ELF-1 (cell line): ENCODE measurements around the gene GNB1.
"Not testable (repeated sequence)": the region's sequence is repeated elsewhere in the genome, so short reads cannot be mapped to it uniquely, and the experiment has no call there.

Source experiments
- DNase-seq: peaks from one replicate; pipeline ENCODE4 v3.0.0-alpha.2; 2016; ENCODE audit warnings: low read depth, low spot score

Gene GNB1

DNA sequence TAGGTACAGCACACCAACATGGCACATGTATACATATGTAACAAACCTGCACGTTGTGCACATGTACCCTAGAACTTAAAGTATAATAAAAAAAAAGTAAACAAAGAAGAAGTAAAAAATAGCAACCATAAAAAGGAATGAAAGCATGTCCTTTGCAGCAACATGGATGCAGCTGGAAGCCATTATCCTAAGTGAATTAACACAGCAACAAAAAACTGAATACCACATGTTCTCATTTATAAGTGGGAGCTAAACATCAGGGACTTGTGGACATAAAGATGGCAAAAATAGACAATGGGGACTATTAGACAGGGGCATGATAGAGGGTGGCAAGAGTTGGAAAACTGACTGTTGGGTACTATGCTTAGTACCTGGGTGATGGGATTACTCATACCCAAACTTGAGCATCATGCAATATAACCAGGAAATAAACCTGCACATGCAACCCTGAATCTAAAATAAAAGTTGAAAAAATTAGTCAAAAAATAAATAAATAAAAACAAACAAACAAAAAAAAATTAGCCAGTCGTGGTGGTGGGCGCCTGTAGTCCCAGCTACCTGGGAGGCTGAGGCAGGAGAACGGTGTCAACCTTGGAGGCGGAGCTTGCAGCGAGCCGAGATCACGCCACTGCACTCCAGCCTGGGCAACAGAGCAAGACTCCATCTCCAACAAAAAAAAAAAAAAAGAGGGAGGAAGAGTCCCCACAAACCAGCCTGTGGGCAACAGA lies 30.8 kb downstream of the GNB1 start:
- DNase-seq = not testable (repeated sequence)

DNA sequence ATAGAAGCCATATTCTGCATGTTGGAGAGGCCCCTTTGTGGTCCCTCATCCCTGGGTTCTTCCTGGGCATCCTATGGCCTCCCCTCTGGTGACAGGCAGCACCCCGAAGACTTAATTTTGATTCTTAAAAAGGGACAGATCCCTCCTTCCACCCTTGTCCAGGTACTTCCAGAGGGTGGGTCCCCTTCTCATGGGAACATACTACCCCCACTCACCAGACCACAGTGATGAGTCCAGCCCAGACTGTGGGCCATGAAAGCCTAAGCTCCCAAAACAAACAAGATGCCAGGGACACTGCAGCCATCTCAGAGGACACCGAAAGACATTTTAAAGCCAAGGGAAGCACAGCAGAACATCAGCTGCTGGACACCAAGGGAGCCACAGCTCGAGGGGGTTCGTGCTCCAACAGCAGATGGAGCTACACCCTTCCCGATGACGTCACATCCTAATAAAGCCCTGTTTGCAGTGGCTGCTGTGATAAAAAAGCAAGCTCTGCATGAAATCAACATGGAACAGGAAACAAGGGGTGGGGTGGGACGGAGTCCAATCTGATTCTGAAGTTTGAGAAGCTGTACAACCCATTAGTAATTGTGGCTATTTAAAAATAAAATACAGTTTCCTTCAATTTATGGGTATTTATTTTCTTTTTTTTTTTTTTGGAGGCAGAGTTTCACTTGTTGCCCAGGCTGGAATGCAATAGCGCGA lies 32.4 kb downstream of the GNB1 start:
- peak; percentile 80 for DNase-seq

DNA sequence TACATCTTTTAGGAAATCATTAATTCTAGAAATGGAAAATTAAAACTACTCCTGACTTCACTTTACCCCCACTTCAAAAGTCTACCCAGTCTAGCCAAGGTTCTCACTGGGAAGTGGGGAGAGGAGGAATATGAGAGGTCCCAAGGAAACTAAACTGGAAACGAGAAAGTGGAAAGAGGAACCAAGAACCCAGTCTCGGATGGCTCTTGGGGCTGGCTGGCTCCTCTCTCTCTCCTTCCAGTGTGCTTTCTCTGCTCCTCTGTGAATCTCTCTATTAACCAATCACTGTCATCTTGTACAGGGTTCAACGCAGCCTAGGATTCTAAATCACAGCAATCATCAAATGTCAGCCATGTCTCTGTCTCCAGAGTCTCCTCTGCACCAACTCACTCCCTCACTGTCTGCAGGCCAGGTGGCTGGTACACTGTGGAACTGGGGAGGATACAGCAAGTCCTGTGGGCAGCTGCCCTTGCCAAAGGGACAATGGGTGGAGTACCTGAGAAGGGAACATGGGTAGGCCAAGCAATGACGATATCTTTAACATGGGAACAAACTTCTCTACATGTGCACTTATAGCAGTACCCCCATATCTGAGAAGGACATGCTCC lies 33.7 kb downstream of the GNB1 start:
- no peak for DNase-seq

- DNase-seq = not testable (repeated sequence)
Measured at GRCh38 chr1:1856161-1856560, 34.7 kb downstream of the GNB1 start.

GRCh38 chr1:1853593-1854257 lies 37.2 kb downstream of the GNB1 start:
- no peak for DNase-seq

DNA sequence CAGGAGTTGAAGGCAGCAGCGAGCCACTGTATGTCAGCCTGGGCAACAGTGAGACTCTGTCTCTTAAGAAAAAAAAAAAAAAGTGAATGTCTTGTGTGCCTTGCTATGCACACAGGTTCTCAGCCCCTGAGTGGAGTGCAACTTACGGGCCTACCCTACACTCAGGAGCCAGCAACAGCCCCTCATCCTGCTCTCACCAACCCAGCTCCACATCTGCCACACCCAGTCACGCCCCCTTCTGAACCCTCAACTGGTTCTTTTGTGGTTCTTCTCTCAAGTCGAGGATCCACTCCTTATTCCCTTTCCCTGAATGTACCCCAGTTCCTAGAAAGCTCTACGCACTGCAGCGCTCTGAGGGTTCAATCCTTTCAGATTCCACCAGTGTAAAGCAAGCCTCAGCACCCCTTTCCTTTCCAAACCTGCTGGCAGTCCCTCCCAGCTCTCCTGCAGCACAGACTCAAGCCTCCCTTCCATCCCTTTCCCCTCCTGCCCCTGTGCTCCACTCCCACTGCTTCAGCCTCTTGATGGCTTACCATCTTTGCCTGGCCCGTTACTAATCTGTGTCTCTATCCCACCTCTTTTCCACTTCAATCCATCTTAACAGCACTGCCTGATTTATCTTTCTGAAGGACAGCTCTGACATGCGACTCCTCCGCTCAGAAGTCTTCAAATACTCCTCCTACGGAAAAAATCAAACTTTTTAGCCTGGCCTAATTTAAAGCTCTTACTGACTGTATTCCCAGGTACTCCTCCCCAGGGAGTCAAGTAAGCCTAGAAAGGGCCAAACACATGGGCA lies 38.1 kb downstream of the GNB1 start:
- DNase-seq = no peak

GRCh38 chr1:1847890-1848289 lies 43.0 kb downstream of the GNB1 start:
- DNase-seq = no peak

DNA sequence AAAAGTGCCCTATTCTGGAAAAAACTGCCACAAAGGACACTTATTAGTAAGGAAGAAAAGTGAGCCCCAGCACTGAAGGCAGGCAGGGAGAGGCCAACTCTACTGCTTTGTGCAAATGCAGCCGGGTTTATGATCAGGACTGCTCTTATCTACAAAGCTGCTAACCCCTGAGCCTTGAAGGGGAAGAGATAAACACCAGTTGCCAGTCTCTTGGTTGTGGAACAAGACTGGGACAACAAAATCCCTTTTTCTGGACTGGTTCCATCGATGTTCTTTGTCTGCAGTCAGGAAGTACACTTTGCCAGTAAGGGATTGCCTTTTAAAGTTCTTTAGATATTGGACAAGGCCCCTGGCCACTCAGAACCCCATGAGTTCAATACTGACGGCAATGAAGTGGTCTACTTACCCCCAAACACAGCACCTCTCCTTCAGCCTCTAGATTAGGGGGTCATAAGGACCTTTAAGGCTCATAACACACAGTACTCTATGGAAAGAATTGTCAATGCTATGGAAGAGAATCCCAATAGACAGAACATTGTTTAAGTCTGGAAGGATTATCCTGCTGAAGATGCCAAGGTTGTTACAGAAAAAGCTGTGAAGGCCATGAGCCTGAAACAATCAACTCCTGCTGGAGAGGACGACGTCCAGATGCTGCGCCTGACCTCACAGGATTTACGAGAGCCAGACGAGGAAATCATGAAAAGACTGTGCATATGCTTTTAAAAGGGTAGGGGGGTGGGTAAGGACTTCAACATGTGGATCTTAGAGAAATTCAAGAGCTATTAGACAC lies 43.6 kb downstream of the GNB1 start:
- DNase-seq = peak; percentile 38

DNA sequence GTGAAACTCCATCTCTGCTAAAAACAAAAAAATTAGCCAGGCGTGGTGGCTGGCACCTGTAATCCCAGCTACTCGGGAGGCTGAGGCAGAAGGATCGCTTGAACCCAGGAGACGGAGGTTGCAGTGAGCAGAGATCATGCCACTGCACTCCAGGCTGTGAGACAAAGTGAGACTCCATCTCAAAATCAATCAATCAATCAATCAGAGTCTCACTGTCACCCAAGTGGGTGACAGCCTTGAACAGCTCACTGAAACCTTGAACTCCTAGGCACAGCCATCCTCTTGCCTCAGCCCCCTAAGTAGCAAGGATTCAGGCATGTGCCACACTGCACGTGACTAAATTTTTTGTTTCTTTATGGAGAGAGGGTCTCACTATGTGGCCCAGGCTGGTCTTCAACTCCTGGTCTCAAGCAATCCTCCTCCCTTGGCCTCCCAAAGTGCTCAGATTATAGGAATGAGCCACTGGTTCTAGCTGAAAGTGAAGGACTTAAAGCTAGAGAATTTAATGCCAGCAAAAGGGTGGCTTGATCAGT lies 44.4 kb downstream of the GNB1 start:
- no peak for DNase-seq

DNA sequence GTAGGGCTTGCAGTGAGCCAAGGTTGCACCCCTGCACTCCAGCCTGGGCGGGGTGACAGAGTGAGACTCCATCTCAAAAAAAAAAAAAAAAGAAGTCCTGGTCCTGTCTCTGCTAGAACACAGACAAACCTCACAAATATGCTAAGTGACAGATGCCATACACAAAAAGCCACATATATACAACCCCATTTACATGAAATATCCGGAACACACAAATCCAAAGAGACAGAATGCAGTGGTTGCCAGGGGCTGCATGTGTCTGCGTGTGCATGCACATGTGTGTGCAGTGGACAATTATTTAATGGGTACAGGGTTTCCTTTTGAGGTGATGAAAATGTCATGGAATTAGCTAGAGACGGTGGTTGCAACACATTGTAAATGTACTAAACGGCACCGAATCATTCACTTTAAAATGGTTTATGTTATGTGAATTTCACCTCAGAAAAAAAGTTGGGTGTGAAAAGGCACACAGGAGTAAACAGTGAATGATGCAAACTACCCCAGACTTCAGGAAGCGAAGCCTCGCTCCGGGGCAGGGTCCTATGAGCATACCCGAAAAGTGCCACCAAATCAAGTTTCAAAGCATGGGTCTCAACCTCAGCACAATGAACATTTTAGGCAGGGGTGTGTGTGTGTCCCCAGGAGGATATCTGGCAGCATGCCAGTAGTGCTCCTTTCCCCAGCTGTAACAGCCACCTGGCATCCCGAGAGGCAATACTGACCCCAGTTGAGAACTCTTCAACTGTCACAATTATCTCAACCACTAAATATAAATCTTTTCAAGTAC lies 48.3 kb downstream of the GNB1 start:
- no peak for DNase-seq

GRCh38 chr1:1841575-1841995 lies 49.3 kb downstream of the GNB1 start:
- no peak for DNase-seq

GRCh38 chr1:1839311-1839965 lies 51.4 kb downstream of the GNB1 start:
- peak; percentile 40 for DNase-seq

GRCh38 chr1:1836119-1836518 lies 54.8 kb downstream of the GNB1 start:
- DNase-seq = no peak

- no peak for DNase-seq
Measured at GRCh38 chr1:1835546-1835945, 55.3 kb downstream of the GNB1 start.

GRCh38 chr1:1833916-1834325 lies 57.0 kb downstream of the GNB1 start:
- DNase-seq = no peak

GRCh38 chr1:1833456-1833855 lies 57.4 kb downstream of the GNB1 start:
- DNase-seq = no peak

GRCh38 chr1:1832820-1833219 lies 58.1 kb downstream of the GNB1 start:
- DNase-seq = no peak

DNA sequence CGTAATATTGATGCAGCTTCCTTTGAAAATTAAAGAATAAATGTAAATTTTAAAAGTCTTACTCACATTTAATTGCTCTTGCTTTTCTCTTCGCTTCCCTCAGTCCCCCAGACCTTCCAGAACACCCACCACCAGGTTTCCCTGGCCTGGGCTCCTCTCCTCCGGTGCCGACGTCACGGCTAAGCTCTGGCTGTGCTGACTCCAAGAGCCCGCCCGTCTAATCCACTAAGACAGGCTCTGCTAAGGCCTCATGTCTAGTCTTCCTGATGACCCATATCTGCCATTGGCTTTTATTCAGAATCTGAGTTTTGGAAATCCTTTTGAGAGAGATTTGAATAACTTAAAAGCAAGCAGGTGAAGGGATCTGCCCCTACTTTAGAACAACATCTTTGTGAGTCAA lies 58.7 kb downstream of the GNB1 start:
- DNase-seq = no peak
